ENCODE data around the gene DHX15.

DHX15 gene

DNA sequence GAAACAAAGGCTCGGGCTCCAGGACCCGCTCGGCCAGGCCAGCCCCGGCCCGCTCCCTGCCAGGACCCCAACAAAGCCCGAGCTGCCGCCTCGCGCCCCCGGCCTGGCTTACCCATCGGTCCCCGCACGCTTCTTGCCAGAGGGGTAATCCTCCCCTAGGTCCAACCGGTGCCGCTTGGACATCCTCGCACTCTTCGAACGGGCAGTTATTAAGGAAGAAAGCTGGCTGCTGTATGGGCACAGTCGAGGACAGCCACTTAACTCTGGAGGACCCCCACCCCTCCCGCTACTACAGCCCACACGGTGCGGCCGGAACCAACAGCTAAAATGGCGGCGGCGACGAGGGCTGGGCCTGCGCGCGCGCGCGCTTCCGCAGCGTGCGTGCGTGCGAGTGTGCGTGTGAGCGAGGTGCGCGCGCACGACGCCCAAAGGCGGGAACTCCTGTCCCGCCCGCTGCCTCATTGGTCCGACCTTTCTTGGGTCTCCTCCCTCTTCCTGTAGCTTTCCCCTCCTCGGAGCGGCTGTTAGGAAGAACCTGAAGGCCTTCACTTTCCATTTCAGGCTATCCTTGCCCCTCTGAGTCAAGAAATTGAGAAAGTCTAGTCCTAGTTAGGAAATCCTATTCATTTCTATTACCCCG lies at the start of gene DHX15:
DHX15 (minus strand) TSS at position 344 of the 640 bp plus-strand sequence; CDS start at position 183, 161 bp downstream.
- peak; percentile 81 to 88 (median 85) for DNase-seq (ENCODE audit: low read depth in 3 of 3)

GRCh38 chr4:24632011-24632410 lies 47.7 kb upstream of the DHX15 start:
- no peak for DNase-seq (ENCODE audit: low read depth in 3 of 3)

- no peak for DNase-seq (ENCODE audit: low read depth in 3 of 3)
Measured at GRCh38 chr4:24630937-24631336, 46.6 kb upstream of the DHX15 start.

DNA sequence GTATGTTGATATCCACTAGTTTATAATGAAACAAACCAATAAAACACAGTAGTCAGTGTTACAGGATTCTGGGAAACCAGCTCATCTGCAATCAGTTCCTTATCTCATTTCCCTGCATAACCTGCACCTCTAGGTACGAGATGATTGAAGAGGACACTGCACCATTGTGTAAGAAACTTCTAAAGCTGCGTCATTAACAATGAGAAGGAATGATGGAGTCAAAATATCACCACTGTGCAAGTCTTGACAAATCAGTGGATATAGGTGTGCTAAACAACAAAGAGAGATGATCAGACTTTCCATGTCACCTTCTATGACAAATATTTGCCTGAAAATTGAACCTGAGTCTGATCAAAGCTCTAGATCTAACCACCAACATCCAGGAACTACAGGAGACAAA lies 40.7 kb upstream of the DHX15 start:
- no peak for DNase-seq (ENCODE audit: low read depth in 3 of 3)

DNA sequence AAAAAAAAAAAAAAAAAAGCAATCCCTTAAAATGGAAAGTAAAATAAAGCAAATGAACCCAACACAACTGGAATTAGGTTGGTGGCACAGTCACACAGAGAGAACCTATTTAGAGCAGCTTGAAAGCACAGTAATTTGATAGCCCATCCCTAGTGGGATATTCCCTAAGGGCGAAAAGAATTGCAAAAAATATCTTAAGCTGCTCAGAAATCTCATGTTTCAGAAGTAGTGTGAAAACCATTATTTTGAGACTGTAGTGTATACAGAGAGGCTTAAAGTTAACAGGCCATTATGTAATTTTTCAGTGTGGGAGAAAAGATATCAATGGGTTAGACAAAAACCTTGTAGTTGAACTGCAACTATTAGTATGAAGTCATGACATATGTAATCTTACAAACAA lies 40.0 kb upstream of the DHX15 start:
- DNase-seq (ENCODE audit: low read depth in 3 of 3): no peak

DNA sequence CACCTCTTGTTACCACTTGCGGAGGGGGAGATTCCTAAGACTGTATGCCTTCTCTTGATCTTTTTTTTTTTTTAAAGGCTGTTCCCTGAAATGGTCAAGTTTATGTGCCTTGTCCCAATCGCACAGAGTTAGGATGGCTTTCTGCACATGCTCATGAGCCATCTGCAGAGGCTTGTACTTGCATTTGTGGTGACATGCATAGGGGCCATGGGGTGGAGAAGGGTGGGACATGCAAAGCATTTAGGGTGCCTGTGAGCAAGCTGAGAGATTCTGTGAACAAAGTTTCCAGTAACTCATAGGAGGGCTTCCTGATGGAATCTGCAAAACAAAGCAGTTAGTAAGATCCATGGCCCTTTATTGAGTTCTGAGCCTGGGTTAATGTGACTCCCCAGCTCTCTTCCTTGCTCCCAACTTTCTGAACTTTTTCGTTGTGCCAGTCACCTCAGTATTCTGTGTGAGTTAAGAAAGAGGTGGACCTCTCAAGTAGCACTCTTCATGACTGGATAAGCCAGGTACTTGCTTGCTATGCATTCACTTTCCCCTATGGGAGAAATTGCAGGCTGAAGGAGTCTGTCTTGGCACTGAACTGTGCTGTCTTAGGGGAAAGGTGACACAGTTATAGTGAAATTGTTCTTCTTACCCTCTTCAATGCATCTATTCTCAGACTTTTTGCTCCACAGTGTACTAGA lies 37.9 kb upstream of the DHX15 start:
- DNase-seq (ENCODE audit: low read depth in 3 of 3): no peak

- no peak for DNase-seq (ENCODE audit: low read depth in 3 of 3)
Measured at GRCh38 chr4:24615977-24616376, 31.6 kb upstream of the DHX15 start.

- no peak for DNase-seq (ENCODE audit: low read depth in 3 of 3)
Measured at GRCh38 chr4:24614881-24615280, 30.5 kb upstream of the DHX15 start.

- no peak for DNase-seq (ENCODE audit: low read depth in 3 of 3)
Measured at GRCh38 chr4:24613502-24613901, 29.1 kb upstream of the DHX15 start.

DNA sequence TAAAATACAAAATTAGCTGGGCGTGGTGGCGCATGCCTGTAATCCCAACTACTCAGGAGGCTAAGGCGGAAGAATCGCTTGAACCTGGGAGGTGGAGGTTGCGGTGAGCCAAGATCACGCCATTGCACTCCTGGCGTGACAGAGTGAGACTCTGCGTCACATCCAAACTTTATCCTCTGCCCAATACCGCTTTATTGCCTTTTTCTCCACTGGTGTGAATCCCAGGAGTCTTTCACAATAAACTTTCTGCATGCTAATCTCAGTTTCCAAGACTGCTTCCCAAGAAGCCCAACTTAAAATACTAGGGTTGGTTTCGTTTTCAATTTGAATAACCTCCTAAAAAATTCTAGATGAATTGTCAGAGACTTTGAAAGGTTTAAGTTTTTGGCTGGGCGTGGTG lies 27.2 kb upstream of the DHX15 start:
- DNase-seq (ENCODE audit: low read depth in 3 of 3): no peak

GRCh38 chr4:24607334-24607733 lies 23.0 kb upstream of the DHX15 start:
- DNase-seq (ENCODE audit: low read depth in 3 of 3): no peak

DNA sequence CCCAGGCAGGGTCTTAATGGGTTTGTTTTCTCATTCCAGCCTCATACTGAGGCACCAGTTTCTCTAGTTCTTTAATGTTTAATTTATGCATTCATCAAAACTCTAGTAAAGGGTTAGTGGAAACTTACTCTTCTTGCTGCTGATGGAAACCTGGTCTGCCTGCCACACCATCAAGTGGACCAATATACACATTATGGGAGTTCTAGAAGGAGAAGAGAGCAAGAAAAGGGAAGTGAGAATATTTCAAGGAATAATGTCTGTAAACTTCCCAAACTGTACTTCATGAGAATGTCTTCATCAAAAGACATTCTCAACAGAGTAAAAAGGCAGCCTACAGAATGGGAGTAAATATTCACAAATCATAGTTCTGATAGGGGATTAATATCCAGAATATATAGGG lies 20.9 kb upstream of the DHX15 start:
- DNase-seq (ENCODE audit: low read depth in 3 of 3): no peak

DNA sequence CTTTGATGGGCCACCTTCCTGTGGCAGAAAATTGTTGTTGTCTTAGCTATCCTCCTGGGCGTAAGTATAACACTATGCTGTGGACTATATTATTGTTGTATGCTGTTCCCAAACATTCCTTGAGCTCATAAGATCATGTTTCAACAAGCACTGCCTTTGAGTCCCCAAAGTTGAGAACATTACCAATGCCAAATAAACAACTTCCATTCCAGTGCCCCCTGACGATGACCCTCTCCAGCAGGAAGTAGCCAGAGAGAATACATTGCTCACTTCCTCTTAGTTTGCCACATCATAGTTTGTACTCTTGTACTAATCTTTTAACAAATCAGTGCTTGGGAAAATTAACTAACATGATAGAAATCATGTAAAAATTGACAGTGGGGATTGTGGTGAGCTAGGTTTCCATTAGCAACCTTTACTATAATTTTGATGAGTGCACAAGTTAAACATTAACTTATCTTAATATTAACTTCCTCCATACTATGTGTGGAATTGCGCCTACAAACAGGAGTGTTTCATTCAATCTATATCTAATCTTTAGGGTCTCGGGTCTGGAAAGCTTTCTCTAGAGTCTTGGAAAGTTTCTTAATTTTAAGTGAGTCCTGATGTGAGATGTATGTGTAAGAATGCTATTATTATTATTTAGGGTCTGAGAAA lies 20.3 kb upstream of the DHX15 start:
- no peak for DNase-seq (ENCODE audit: low read depth in 3 of 3)

GRCh38 chr4:24603343-24603742 lies 19.0 kb upstream of the DHX15 start:
- no peak for DNase-seq (ENCODE audit: low read depth in 3 of 3)

GRCh38 chr4:24601121-24601520 lies 16.8 kb upstream of the DHX15 start:
- DNase-seq (ENCODE audit: low read depth in 3 of 3): no peak

DNA sequence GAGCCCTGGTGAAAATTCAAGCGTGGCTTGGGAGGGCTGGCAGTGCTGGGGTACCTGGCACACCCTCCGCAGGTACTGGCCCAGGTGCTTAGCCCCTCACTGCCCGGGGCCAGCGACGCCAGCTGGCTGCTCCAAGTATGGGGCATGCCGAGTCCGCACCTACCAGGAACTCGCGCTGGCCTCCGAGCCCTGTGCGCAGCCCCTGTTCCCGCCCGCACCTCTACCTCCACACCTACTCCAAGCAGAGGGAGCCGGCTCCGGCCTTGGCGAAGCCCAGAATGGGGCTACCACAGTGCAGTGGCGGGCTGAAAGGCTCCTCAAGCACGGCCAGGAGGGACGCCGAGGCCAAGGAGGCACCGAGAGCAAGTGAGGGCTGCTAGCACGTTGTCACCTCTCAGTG lies 14.9 kb upstream of the DHX15 start:
- DNase-seq (ENCODE audit: low read depth in 3 of 3): no peak

DNA sequence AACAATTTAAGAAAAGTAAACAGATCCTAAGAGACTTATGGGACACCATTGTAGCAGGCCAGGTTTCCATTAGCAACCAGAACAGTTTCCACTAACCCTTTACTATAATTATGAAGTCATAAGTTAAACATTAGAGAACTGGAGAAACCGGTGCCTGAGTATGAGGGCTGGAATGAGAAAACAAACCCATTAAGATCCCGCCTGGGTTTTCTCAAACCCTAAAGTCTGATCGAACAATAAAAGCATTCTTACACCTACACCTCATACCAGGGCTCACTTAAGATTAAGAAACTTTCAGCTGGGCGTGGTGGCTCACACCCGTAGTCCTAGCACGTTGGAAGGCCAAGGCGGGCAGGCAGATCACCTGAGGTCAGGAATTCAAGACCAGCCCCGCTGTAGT lies 13.7 kb upstream of the DHX15 start:
- DNase-seq (ENCODE audit: low read depth in 3 of 3): no peak

DNA sequence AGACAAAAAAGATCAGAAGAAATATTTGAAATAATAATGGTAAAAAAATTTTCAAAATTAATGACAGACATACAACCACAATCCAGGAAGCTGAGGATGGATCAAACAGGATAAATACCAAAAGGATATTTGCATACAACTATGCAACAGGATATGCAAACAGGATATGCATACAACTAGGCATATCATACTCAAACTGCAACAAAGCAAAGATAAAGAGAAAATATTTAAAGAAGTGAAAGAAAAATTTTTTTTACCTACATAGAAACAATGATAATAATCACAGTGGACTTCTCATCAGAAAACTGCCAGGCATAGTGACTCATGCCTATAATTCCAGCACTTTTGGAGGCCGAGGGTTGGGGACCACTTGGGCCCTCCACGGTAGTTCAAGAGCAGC lies 11.3 kb upstream of the DHX15 start:
- DNase-seq (ENCODE audit: low read depth in 3 of 3): no peak

DNA sequence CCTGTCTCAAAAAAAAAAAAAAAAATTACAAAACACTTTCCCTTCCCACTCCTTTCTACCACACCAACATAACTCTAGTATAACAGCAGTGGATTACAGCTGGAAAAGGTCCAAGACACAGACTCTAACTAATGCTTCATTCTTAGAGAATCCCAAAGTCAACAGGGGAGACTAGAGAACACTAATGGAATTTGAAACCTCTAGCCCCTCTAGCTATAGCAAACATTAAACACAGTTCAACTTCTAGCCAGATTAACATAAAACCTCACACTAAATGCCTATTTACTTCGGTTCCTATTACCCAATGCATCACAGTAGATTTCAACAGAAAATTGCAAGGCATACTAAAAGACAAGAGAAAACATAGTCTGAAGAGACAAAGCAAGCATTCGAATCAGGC lies 10.5 kb upstream of the DHX15 start:
- no peak for DNase-seq (ENCODE audit: low read depth in 3 of 3)

DNA sequence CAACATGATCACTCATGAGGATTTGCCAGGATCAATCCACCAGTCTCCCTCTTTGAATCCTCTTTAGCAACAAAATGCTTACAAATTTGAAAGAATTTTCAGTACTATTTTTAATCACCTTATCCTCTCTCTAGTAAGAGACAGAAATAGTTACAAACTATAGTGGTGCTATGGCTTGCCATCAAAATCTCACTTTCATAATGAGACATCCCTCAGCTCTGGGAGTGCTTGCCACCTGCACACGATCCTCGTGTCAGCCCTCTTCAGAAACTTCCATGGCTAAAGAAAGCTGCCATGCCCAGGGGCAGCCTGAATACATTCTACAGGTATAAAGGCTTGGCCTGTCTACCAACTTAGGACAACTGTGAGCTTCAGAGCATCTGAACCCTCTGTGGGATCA lies 5.1 kb upstream of the DHX15 start:
- DNase-seq (ENCODE audit: low read depth in 3 of 3): no peak

- no peak for DNase-seq (ENCODE audit: low read depth in 3 of 3)
Measured at GRCh38 chr4:24588216-24588954, 4.0 kb upstream of the DHX15 start.

GRCh38 chr4:24583451-24584210 lies 723 bp downstream of the DHX15 start:
- peak in 2 of 3 donors; percentile 25 to 29 for DNase-seq (ENCODE audit: low read depth in 3 of 3)

All from stimulated activated CD4-positive, alpha-beta T cell treated with anti-CD3 and anti-CD28 coated beads, TNF-alpha, amount 100 ng/mL, for 48 hours (primary cell).